DND-41 (cell line): ENCODE data around the gene EMC10.

Experiments
- CTCF ChIP-seq: IDR thresholded peaks from 2 replicates; pipeline ENCODE4 v1.5.1; 2012; ENCODE audit warnings: borderline replicate concordance, low read length, moderate library complexity, mild to moderate bottlenecking; ENCODE audit not compliant: poor library complexity, severe bottlenecking; ENCODE audit errors: extremely low read depth
- EZH2 ChIP-seq: IDR thresholded peaks from 3 replicates; pipeline ENCODE4 v1.6.1; 2012; ENCODE audit warnings: borderline replicate concordance, low read depth, mild to moderate bottlenecking, moderate library complexity, low read length, inconsistent platforms; ENCODE audit not compliant: severe bottlenecking

DNA sequence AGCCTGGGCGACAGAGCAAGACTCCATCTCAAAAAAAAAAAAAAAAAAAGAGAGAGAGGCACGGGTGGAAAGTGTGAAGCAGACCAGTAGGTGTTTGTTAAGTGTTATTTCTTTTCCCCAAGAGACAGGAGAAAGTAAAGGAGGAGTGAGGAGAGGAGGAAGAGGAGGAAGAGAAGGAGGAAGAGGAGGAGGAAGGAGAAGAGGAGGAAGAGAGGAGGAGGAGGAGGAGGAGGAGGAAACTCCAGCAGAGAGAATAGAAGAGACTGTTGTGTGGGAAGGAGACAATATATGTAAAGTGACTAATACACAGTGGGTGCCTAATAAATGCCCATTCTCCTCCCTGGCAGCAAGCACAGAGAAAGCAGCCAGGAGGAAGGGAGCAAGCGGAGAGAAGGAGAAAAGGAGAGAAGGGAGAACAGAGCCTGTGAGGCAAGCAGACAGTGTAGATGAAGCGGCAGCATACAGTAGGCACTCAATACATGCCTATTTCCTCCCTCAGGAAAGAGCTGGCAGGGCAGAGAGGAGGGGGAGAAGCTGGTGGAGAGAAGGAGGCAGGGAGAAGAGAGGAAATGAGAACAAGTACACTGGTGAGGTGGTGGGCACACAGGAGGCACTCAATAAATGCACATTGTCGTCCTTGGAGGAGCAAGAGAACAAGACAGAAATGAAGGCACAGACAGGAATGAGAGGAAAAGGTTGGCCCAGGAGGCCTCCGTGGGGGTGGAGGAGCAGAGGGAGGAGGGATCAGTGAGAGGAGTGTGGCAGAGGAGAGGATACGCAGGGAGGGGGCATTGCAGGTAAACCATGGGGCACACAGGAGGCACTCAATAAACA is 18.1 kb downstream of the EMC10 start:
- no peak for TF ChIP-seq CTCF
- TF ChIP-seq EZH2, result no peak
